SH-SY5Y (cell line): Measurements from ENCODE around the gene SPA17.

ENCODE experiments used
- GATA2 ChIP-seq: IDR thresholded peaks from 2 replicates; pipeline ENCODE4 v1.6.1; 2011; ENCODE audit warnings: mild to moderate bottlenecking, low read depth, low read length
- GATA3 ChIP-seq: IDR thresholded peaks from 2 replicates; pipeline ENCODE4 v1.6.1; 2011; ENCODE audit warnings: low read depth, mild to moderate bottlenecking, low read length, moderate library complexity

DNA sequence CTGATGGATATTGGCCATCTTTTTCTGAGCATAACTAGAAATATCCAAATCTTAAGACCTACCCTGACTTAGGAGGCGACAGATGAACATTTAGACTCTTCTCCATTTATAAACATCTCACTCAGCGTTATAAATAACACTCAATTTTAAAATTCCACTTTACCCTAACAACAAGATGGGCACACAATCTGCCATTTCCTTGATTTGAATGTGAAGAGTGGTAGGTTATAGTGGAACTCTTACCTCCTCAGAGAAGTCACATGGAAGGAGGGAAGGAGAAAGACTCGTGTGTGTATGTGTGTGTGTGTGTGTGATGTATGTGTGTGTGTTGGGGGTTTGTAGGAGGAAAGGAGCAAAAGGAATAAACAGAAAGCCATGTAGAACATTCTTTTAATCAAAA lies 15.2 kb upstream of the SPA17 start:
- TF ChIP-seq GATA3: no peak
- no peak for TF ChIP-seq GATA2
